Smooth muscle cell (in vitro differentiated cells): ENCODE results near the gene SEMA6C. TPM values are rescaled to one million over a fixed set of nuclear protein-coding genes. Genes with fewer than 3 reads are reported as not detected.

Experiments used
- DNase-seq: peaks from one replicate; lab custom pipeline; 2025; ENCODE audit not compliant: unreplicated experiment; lab: John Stamatoyannopoulos, UW
- H2AFZ ChIP-seq: fragments of 200-600 bp; sonication (generic); 2 replicates; pipeline ENCODE4 v1.6.0; 2016; ENCODE audit warnings: antibody characterized with exemption, low read depth, mild to moderate bottlenecking
- H3F3A ChIP-seq: fragments of 200-600 bp; sonication (generic); 2 replicates; pipeline ENCODE4 v1.6.0; 2017; ENCODE audit warnings: antibody characterized with exemption, low read depth
- H3K27ac ChIP-seq: fragments of 200-600 bp; sonication (generic); 2 replicates; pipeline ENCODE4 v1.5.1; 2016; ENCODE audit warnings: low read depth, mild to moderate bottlenecking
- H3K27me3 ChIP-seq: fragments of 200-600 bp; sonication (generic); 2 replicates; pipeline ENCODE4 v1.6.1; 2016; ENCODE audit warnings: low read depth, mild to moderate bottlenecking
- H3K36me3 ChIP-seq: fragments of 200-600 bp; sonication (generic); 2 replicates; pipeline ENCODE4 v1.5.1; 2016; ENCODE audit warnings: low read depth
- H3K4me1 ChIP-seq: fragments of 200-600 bp; sonication (generic); 2 replicates; pipeline ENCODE4 v1.5.1; 2016; ENCODE audit warnings: low read depth
- H3K4me2 ChIP-seq: fragments of 200-600 bp; sonication (generic); 2 replicates; pipeline ENCODE4 v1.6.0; 2016; ENCODE audit warnings: mild to moderate bottlenecking
- H3K4me3 ChIP-seq: fragments of 200-600 bp; sonication (generic); 2 replicates; pipeline ENCODE4 v1.5.1; 2016; ENCODE audit warnings: mild to moderate bottlenecking
- H3K79me2 ChIP-seq: fragments of 200-600 bp; sonication (generic); 2 replicates; pipeline ENCODE4 v1.6.0; 2016; ENCODE audit warnings: low read depth, mild to moderate bottlenecking
- H3K9ac ChIP-seq: fragments of 200-600 bp; sonication (generic); 2 replicates; pipeline ENCODE4 v1.6.0; 2016; ENCODE audit warnings: low read depth
- H3K9me3 ChIP-seq: fragments of 200-600 bp; sonication (generic); replicated peaks from 2 replicates; pipeline ENCODE4 v1.5.1; 2016; ENCODE audit warnings: low read depth
- H4K20me1 ChIP-seq: fragments of 200-600 bp; sonication (generic); 2 replicates; pipeline ENCODE4 v1.6.0; 2016; ENCODE audit warnings: low read depth
- WGBS: methylation state at CpG from one replicate; pipeline ENCODE4 v1.1.7; 2016; ENCODE audit warnings: low lambda C conversion rate; 5-methylcytosine and 5-hydroxymethylcytosine counted together
- polyA plus RNA-seq: library from polyadenylated mRNA; unstranded; fragments of >200 nt; fragmentation: Nextera tagmentation; extraction: Ambion mirVana; gene quantifications from 2 replicates; pipeline ENCODE4 v1.2.1, GENCODE V29; 2016
- total RNA-seq: library from RNA; depleted of rRNA; stranded (reverse); fragments of >200 nt; gene quantifications from 2 replicates; pipeline ENCODE4 v1.2.3, GENCODE V29; 2014
- TF ChIP-seq, protein P1 (sequence below): fragments of 200-600 bp; sonication (generic); IDR thresholded peaks from 2 replicates; pipeline ENCODE4 v1.5.1; 2017; ENCODE audit warnings: borderline replicate concordance, mild to moderate bottlenecking, antibody characterized with exemption; ENCODE audit not compliant: insufficient read depth, poor library complexity, severe bottlenecking

The SEMA6C gene
- total and polyA plus RNA-seq, 2 experiments from 2014 or later: 9.3 to 10.4 TPM

DNA sequence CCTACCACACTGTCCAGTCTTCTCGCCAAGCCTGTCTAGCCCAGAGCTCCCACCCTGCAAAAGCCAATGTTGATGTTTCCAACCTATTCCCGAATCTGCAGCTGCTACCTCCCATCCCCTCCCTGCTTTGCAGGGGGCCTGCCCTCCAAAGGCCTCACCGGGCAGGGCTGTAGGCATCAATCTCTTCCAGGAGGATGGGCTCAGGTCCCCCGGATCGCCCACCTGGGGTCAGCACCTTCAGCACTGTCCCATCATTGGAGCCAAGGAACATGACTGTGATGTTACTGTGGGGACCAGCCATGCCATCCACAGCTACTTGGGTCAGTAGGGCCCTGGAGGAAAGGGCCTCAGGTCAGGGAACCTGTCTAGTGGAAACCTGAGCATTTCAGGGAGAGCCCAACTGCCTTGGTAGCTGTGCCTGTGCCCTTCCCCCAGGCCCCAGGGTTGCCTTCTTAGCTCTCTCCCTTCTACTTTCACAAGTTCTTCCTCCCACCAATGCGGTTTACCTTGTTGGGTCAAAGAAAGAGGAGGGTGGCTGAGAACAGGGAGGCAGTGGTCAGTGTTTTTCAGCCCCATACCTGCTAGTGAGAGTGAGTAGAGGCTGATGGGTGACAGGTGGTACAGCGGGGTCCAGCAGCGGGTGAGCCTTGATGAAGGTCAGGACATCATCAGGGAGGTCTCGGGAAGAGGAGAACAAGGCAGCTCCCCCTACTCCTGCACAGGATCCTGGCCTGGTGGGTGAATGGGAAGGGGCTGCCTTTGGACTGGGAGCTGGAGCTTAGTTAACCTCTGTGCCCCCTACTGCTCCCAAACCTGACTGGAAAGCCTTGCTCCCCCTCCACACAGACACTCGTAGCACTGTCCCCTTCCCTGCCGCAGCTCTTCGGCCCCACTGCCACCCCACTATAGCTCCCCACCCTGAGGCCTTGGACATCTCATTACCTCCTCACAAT is 10.7 kb downstream of the SEMA6C start:
- H4K20me1 ChIP-seq: no peaks in the 10 kb centered on the region
- H3K9ac ChIP-seq: no peak overlapping the region
- H3K4me1 ChIP-seq: peaks cover 6% of the 10 kb centered on the region
- H3K27me3 ChIP-seq: peaks cover 13% of the 10 kb centered on the region
- H2AFZ ChIP-seq: no peak overlapping the region
- H3K36me3 ChIP-seq: no peaks in the 10 kb centered on the region
- no peak overlapping the region for H3K4me3 ChIP-seq
- no peak overlapping the region for H3K27ac ChIP-seq
- no peak overlapping the region for H3K4me2 ChIP-seq
- no peaks in the 10 kb centered on the region for H3K79me2 ChIP-seq
- DNase-seq: no peak
- no peaks in the 10 kb centered on the region for H3F3A ChIP-seq
- no peaks in the 10 kb centered on the region for H3K9me3 ChIP-seq
- WGBS: 91% methylated on average over 12 of the region's 12 CpGs
- TF ChIP-seq, protein P1, sequence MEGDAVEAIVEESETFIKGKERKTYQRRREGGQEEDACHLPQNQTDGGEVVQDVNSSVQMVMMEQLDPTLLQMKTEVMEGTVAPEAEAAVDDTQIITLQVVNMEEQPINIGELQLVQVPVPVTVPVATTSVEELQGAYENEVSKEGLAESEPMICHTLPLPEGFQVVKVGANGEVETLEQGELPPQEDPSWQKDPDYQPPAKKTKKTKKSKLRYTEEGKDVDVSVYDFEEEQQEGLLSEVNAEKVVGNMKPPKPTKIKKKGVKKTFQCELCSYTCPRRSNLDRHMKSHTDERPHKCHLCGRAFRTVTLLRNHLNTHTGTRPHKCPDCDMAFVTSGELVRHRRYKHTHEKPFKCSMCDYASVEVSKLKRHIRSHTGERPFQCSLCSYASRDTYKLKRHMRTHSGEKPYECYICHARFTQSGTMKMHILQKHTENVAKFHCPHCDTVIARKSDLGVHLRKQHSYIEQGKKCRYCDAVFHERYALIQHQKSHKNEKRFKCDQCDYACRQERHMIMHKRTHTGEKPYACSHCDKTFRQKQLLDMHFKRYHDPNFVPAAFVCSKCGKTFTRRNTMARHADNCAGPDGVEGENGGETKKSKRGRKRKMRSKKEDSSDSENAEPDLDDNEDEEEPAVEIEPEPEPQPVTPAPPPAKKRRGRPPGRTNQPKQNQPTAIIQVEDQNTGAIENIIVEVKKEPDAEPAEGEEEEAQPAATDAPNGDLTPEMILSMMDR: no peak

DNA sequence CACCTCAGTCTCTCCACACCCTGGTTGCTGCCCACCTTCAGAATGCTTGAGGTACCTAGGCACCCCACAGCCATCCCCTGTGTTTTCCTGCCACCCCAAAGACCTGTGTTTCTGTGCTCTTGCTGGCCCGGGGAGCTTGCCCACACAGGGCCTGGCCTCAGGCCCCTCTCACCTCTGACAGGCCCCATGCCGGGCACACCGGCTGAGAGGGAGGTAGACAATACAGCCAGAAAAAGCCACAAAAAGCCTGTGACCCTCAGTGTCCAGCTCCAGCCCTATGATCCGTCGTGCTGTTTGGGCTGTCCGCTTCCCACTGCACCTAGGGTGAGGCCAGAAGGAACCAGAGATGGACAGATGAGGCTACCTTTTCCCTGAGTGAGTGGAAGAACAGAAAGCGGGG is 11.4 kb downstream of the SEMA6C start:
- no peaks in the 10 kb centered on the region for H3F3A ChIP-seq
- no peaks in the 10 kb centered on the region for H3K79me2 ChIP-seq
- peaks cover 13% of the 10 kb centered on the region for H3K27me3 ChIP-seq
- TF ChIP-seq, protein P1: no peak
- no peak overlapping the region for H3K27ac ChIP-seq
- no peaks in the 10 kb centered on the region for H3K9me3 ChIP-seq
- no peaks in the 10 kb centered on the region for H3K36me3 ChIP-seq
- WGBS: 98% methylated on average over 7 of the region's 7 CpGs
- no peak for DNase-seq
- H3K9ac ChIP-seq: no peak overlapping the region
- H2AFZ ChIP-seq: no peak overlapping the region
- H4K20me1 ChIP-seq: no peaks in the 10 kb centered on the region
- H3K4me2 ChIP-seq: no peak overlapping the region
- no peak overlapping the region for H3K4me3 ChIP-seq
- peaks cover 6% of the 10 kb centered on the region for H3K4me1 ChIP-seq

DNA sequence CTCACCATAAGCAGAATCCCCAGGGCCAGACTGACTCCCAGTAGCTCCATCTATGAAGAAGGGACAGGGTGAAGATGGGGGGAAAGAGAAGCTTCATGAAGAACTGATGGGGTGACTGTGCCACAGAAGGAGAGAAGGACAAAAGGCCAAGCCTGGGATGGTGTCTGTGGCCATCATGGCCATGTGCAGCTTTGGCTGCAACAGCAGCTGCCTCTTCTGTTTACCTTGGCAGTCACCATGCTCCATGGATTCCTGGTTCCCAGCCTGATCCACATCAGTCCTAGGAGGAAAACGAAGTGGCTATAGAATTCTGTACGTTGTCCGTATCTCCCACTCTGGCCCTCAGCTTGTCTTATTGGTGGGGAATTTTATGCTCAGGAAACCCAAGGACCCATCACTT is 12.0 kb downstream of the SEMA6C start:
- Histone ChIP-seq H3K79me2 (no peaks in the 10 kb centered on the region), H3K9ac (no peak overlapping the region), H3K4me2 (no peak overlapping the region), H2AFZ (no peak overlapping the region), H4K20me1 (no peaks in the 10 kb centered on the region), H3K27ac (no peak overlapping the region), H3K4me3 (no peak overlapping the region), H3K36me3 (no peaks in the 10 kb centered on the region), H3K4me1 (peaks cover 6% of the 10 kb centered on the region), H3F3A (no peaks in the 10 kb centered on the region), H3K9me3 (no peaks in the 10 kb centered on the region), H3K27me3 (peaks cover 13% of the 10 kb centered on the region)
- WGBS: 100% methylated on average over 3 of the region's 3 CpGs
- no peak for DNase-seq
- TF ChIP-seq, protein P1: no peak
